Astrocyte of the spinal cord (primary cell): ENCODE data around the gene ARAP3.

Experiments used
- DNase-seq: peaks from one replicate; pipeline ENCODE4 v3.0.0; 2011; ENCODE audit warnings: low read depth, low spot score
- H3K4me3 ChIP-seq: 2 replicates; pipeline ENCODE4 v1.5.1; 2011; ENCODE audit warnings: low read depth, mild to moderate bottlenecking, low read length, moderate library complexity
- in situ Hi-C: cut with HindIII; loops from 2 replicates; pipeline ENCODE4 v1.10.0; 2017; ENCODE audit warnings: low sequenced_read_pairs
- TF ChIP-seq, protein P1 (sequence below): IDR thresholded peaks from 2 replicates; pipeline ENCODE4 v1.5.1; 2012; ENCODE audit warnings: low read depth, mild to moderate bottlenecking, low read length, inconsistent platforms

ARAP3 gene

GRCh38 chr5:141692533-141692888 is 10.5 kb upstream of the ARAP3 start:
- DNase-seq: no peak
- TF ChIP-seq, protein P1, sequence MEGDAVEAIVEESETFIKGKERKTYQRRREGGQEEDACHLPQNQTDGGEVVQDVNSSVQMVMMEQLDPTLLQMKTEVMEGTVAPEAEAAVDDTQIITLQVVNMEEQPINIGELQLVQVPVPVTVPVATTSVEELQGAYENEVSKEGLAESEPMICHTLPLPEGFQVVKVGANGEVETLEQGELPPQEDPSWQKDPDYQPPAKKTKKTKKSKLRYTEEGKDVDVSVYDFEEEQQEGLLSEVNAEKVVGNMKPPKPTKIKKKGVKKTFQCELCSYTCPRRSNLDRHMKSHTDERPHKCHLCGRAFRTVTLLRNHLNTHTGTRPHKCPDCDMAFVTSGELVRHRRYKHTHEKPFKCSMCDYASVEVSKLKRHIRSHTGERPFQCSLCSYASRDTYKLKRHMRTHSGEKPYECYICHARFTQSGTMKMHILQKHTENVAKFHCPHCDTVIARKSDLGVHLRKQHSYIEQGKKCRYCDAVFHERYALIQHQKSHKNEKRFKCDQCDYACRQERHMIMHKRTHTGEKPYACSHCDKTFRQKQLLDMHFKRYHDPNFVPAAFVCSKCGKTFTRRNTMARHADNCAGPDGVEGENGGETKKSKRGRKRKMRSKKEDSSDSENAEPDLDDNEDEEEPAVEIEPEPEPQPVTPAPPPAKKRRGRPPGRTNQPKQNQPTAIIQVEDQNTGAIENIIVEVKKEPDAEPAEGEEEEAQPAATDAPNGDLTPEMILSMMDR: no peak
- in situ Hi-C loops: no loop called here
- peak overlapping the region; percentile 36 for H3K4me3 ChIP-seq

- TF ChIP-seq, protein P1: peak; percentile 94
- peak; percentile 73 for DNase-seq
- in situ Hi-C loops: no loop called here
- H3K4me3 ChIP-seq: peak overlapping the region; percentile 36
Observed at GRCh38 chr5:141691867-141692532, 10.0 kb upstream of the ARAP3 start.

GRCh38 chr5:141691286-141691866 is 9.3 kb upstream of the ARAP3 start:
- in situ Hi-C loops: no loop called here
- DNase-seq: no peak
- TF ChIP-seq, protein P1: no peak
- no peak overlapping the region for H3K4me3 ChIP-seq

DNA sequence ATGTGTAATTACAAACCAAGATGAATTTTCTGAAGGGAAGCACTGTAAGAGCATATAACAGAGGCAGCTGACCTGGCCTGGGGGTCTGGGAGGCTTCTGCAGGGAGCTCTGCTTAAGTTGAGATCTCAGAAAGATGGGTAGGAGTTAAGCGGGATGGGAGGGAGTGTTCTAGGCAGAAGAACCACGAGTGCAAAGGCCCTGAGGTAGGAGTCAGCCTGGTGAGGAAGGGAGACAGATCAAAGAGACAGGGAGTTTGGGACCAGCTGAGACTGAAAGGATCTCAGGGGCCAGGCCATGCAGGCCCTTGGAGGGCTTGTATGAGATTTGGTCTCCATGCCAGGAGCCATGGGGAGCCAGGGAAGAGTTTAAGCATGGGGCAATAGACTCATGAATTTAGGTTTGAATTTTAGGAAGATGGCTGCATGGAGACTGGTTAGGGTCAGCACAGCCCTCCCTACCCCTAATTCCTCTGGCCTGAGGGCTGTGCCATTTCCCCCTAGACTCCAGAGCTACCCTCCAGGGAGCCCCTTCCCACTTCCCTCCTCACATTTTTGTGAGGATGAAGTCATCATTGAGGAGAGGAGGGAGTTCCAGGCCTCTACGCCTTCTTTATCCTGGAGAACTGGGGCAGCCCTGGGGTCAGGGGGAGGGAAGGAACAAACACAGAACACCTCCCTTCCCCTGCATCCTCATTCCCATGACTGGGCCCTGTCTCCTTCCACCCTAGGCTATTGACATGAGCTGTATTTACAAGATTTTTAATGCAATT is 4.8 kb upstream of the ARAP3 start:
- TF ChIP-seq, protein P1: no peak
- in situ Hi-C loops: no loop called here
- H3K4me3 ChIP-seq: no peak overlapping the region
- DNase-seq: no peak

DNA sequence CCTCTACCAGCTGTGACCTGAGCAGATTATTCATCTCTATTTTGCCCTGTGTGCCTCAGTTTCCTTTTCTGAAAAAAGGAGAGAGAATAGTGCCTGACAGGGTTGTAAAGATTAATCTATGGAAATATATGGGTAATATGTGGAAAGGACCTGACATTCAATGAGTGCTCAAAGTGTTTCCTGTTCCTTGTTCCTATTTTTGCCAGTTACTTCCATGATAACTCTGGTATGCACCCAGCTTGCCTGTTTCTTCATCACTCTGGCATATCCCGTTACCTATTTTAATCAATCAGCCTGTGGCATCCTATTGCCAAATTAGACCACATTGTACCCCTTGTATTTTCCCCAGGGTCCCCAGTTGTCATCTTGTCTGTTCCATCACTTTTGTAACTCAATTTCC is 3.6 kb upstream of the ARAP3 start:
- no peak overlapping the region for H3K4me3 ChIP-seq
- in situ Hi-C loops: no loop called here
- TF ChIP-seq, protein P1: no peak
- DNase-seq: no peak

DNA sequence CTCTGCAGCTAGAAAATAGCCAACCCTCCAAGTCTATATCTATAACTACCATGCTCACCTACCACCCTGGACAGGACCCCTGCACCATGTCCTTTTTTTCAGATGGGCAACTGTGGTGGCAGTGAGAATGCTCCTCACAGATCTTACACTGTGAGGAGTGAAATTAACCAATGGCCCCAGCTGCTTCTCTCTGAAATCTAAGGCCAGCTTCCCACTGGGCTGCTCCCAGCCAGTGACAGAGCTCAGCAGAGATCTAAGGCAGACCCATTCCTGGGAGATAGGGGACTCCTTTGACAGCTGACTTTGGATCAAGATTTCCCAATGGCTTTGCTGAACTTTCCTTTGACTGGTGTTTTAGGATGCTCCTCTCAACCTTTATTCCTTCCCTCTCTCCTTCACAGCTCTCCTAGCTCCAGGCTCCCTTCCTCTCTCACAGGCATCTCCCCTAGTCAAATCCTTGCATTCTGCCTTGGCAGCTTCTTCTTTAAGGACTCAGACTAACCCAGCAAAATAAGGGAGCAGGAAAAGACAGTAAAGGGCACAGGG is 1.6 kb upstream of the ARAP3 start:
- TF ChIP-seq, protein P1: no peak
- in situ Hi-C loops: no loop called here
- DNase-seq: no peak
- H3K4me3 ChIP-seq: no peak overlapping the region
